Left renal pelvis (tissue), 4 donors: ENCODE measurements around the gene ST3GAL3. TPM values are rescaled to one million over a fixed set of nuclear protein-coding genes. Genes with fewer than 3 reads are reported as not detected.

Experiments used
- DNase-seq, 4 donors: peaks; one replicate each; pipeline ENCODE4 v3.0.0-alpha.2; 2013; ENCODE audit warnings: low read depth in 4 of 4, low spot score in 3 of 4
- polyA plus RNA-seq, 4 donors: library from polyadenylated mRNA; unstranded; fragments of 120-200 nt; gene quantifications; one replicate each; pipeline ENCODE4 v1.2.1, GENCODE V29; 2013; ENCODE audit not compliant: insufficient read length in 4 of 4

The ST3GAL3 gene
- polyA plus RNA-seq, 4 donors: 19.8 to 28.7 (median 23.0) TPM

DNA sequence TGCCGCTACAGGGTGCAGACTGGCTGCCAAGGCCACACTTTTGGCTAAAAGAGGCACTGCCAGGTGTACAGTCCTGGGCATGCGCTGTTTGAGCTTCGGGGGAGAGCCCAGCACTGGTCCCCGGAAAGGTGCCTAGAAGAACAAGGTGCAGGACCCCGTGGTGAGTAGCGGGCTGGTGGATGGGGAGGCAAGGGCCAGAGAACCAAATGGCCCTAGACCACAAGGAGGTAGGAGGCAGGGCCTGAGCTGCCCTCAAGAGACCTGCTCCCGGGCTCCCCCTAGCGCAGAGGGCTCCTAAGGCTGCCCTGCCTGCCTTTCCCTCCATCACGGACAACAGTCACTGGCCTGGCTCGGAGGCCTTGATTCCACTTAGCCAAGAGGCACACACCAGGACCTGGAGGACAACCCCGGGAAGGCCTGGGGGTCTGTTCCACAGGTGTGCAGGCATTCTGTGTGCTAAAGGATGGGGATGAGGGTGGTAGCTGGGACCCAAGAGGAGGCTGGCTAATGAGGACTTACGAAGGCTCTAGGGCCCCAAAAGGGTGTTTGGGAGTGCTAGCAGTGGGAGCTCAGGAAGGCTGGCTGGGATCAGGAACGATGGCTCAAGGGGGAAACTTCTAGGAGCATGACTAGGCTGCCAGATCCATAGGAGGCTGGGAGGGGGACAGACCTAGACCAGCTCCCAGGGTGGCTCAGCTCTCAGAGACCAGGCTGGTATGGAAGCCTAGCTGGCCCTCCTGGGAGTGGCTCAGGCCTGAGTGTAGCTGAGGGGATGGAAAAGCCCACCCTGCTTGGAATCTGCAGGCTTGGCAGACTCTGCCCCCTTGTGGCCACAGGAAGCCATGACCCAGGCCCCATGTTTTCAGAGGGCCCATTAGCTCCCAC, 227.0 kb downstream of the ST3GAL3 start:
- peak in 1 of 4 donors; percentile 63 for DNase-seq

DNA sequence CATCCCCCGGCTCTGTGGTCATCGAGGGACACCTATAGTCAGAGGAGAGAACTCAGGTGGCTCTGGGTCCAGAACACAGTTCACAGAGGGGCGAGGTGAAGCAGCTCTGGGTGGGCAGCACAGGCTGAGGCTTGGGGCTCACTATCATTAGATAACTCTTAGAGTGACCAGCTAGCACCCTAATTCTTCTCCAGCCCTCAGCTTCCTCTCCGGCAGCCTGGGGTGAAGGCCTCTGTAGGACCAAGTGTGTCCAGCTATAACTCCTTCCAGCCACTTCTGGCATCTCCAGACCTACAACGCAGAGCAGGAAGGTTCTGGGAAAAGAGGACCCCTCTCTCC, 227.6 kb downstream of the ST3GAL3 start:
- no peak for DNase-seq

DNA sequence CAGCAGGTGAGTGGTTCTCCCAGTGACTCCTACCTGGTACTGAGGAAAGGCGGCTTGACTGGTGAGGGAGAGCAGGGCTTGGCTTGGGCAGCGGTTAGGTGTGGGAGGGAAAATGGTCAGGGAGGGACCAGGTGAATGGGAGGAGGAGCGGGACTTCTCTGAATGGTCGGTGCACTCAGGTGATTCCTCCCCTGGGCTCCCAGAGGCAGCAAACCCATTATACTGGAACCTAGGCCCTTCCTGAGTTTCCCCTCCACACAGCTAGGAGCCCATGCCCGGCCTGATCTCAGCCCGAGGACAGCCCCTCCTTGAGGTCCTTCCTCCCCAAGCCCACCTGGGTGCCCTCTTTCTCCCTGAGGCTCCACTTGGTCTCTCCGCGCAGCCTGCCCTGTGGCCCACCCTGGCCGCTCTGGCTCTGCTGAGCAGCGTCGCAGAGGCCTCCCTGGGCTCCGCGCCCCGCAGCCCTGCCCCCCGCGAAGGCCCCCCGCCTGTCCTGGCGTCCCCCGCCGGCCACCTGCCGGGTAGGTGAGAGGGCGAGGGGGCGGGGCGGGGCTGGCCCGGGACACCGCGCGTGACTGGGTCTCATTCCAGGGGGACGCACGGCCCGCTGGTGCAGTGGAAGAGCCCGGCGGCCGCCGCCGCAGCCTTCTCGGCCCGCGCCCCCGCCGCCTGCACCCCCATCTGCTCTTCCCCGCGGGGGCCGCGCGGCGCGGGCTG, 228.5 kb downstream of the ST3GAL3 start:
- no peak for DNase-seq

DNA sequence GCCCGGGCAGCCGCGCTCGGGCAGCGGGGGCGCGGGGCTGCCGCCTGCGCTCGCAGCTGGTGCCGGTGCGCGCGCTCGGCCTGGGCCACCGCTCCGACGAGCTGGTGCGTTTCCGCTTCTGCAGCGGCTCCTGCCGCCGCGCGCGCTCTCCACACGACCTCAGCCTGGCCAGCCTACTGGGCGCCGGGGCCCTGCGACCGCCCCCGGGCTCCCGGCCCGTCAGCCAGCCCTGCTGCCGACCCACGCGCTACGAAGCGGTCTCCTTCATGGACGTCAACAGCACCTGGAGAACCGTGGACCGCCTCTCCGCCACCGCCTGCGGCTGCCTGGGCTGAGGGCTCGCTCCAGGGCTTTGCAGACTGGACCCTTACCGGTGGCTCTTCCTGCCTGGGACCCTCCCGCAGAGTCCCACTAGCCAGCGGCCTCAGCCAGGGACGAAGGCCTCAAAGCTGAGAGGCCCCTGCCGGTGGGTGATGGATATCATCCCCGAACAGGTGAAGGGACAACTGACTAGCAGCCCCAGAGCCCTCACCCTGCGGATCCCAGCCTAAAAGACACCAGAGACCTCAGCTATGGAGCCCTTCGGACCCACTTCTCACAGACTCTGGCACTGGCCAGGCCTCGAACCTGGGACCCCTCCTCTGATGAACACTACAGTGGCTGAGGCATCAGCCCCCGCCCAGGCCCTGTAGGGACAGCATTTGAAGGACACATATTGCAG, 229.3 kb downstream of the ST3GAL3 start:
- no peak for DNase-seq

DNA sequence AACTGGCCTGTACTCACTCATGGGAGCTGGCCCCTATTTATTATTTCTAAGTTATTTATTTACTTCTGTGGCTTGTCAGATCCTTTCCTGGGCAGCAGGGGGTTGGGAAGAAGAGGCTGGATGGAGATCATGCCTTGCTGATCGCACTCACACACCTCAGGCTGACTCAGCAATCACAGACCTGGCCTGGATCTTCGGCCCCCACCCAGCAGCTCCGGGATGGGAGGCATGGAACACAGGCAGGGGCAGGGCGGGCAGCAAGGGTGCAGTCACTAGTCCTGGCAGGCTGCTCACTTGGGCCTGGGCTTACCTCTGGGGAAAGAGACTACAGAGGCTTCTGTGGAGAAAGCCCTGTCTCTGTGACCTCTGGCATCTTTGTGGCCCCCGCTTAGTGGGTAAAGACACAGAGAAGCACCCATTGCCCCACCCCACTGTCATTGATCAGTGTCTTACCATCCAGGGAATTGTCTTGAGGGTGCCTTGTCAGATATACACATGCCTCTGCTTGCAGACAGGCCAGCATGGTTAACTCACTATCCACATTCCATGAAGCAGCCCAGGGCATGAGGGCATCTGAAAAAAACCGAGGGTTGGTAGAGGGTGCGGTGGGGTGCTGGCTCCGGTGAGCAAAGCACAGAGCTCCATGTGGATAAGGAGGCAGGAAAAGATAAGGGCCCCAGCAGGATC, 230.0 kb downstream of the ST3GAL3 start:
- DNase-seq: no peak

DNA sequence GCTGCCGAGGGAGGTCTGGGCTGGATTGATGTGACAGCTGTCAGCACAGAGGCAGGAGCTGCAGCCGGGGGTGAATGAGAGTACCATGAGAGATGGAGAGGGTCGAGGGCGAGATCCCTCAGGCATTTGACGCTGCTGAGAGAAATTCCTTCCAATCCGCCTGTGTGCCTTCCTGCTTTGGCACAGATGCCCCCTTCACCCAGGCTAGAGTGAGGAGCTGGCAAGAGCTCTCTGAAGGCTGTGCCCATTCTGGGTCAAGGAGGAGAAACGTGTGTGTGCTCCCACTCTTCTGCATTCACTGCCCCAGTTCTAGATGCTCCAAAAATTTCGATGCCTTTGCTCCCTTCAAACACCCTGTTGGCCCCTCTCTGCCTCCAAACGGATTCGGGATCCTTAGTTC, 231.0 kb downstream of the ST3GAL3 start:
- DNase-seq: no peak

DNA sequence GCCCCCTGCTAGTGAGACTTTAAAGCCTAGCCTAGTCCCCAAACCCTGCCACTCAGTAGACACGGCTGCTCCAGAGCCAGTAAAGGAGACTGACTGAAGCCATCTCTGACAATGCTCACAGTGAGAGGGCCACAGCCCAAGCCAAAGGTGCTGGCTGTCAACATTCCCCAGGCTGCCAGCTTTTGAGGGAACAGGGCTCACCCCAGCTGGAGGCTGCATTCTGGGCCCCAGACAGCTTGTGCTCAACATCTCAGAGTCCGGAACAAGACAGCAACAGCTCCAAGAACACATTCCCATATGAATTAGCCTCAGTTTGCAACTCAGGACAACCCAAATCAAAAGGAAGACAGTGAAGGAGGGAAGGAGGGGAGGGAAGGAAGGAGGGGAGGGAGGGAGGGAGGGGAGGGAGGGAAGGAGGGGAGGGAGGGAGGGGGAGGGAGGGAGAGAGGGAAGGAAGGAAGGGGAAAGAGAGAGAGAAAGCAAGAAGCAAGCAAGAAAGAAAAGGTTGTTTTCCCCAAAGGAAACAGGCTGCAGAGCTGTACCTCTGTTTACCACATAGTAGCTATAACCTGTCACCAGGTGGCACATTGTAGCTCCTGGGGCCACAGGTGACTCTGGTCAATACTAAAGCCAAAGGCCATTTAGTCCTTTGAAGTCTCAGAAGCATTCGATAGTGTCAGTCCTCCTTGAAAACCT, 231.7 kb downstream of the ST3GAL3 start:
- DNase-seq: no peak

DNA sequence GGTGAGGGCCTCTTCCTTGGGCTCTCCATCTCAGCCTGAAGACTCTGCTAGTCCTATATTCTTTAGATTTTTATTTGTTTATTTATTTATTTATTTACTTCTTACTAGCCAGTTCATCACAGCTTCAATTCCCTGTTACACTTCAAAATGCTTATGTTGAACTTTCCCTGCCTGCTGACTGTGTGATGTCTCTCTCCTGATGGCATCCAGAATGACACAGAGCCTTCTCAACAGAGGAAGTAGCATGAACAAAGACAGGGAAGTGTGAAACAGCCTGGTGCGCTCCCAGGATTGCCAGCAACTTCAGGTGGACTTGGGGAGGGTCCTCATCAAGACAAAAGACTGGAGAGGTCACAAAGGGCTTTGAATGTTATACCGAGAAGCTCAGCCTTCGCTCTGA, 235.1 kb downstream of the ST3GAL3 start:
- DNase-seq: no peak

DNA sequence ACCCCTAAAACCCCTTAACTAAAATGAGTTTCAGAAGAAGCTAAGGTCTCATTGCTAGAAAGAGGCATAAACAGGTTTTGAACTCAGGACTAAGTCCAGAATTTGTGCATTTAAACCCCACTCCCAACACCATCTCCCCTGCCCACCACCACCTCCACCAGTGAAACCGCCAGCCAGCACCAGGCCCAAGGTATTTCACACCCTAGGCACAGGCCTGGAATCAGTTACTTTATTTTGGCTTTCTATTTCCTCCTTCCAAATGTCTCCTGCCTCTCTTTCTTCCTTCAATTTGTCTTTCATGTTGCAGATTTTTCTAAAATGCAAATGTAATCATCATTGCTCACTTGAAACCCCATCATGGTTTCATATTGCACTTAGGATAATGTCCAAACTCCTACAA, 237.5 kb downstream of the ST3GAL3 start:
- DNase-seq: no peak

DNA sequence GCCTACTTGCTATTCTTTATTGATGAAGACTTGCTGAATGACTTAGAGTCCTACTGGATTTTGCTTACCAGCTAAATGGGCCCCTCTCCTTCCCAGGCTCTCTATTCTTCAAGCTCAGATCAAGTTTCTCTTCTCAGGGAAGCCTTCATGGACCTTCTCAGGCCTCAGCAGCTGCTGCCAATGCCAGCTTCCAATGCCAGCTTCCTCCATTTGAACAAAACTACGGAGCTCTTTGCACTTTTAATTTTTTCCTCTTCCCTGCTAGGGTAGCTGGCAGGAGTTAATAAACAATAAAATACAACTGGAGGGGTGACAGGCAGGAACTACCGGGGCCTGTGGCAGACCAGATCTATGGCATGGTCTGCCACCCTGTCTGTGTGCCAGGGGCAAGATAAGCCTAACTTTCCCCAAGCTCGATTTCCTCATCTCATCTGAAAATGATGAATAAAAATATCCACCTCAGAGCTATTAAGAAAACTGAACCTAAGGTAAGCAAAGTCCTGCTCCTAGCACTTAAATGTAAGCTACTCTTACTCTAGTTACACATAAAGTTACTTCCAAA, 238.4 kb downstream of the ST3GAL3 start:
- no peak for DNase-seq

DNA sequence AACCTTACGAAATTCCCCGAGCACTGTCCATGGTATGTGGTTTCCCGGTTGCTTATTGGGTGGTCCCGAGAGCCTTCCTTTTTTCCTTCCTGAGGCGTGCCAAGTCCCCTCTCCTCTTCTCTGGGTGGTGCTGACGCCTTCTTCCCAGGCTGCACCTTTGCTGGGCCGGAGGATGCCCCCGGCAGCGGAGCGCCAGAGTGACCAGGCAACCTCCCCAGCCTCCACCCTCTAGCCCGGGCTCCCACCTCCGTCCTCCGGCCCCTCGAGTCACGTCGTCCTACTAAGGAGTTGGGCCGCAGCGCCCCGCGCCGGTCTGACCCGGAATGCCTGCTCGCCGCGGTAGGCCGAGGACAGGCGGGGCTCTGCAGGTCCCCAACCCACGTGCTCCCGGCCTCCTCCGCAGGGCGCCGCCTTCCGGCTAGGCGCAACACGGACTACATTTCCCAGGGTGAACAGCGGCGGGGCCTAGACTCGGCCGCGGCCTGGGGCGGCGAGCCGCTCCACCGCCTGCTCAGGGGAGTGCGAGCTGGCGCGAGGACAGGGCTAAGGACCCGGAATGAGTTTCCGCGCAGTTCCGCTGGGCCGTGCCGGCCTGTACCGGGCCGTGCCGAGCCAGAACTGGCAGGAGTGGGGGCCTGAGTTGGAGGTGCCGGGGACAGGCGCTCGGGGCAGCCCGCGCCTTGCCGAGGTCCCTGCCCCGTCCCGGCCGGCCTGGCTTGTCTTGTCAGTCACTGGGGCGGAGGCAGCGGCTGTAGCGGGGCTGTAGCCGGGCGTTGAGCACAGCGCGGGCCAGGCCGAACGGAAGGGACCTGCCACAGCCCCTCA, 239.1 kb downstream of the ST3GAL3 start, which contains the start of gene IPO13:
Gene IPO13 (plus strand): TSS at position 715 of the 825 bp plus-strand sequence. CDS start 651 bp downstream, outside the sequence.
- DNase-seq: peak; percentile 89 to 93 (median 90)

DNA sequence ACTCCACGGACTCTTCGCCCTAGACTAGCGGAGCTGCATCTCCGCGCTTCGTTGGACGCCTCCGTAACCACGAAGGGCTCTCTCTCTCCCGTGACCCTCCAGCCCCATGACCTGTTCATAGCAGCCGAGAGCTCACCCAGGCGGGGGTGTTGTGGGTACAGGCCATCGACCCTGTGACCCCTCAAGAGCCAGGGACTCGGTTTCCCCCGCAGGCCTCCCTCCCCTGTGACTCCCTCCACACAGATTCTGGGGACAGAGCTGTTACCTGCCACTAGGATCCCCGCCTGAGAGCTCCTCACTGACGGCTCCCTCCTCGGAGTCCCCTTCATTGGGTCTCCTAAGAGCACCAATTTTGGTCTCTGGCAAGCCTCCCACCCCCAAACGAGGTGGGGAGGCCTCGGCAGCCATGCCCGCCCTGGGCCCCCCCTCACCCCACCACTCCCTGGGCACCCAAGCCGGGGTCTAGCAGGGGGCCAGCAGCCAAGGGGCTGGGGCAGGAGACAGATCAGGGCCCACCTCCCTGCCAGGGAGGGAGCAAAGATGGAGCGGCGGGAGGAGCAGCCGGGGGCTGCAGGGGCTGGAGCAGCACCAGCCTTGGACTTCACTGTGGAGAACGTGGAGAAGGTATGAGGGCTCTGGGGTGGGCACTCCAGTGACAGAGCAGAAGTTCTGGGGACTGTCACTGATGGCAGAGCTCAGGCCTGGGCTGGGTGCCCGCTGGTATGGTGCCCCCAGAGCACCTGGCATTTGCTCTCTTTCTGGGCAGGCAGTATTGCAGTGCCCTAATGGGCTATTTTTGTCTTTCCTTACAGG, 239.9 kb downstream of the ST3GAL3 start:
- no peak for DNase-seq

DNA sequence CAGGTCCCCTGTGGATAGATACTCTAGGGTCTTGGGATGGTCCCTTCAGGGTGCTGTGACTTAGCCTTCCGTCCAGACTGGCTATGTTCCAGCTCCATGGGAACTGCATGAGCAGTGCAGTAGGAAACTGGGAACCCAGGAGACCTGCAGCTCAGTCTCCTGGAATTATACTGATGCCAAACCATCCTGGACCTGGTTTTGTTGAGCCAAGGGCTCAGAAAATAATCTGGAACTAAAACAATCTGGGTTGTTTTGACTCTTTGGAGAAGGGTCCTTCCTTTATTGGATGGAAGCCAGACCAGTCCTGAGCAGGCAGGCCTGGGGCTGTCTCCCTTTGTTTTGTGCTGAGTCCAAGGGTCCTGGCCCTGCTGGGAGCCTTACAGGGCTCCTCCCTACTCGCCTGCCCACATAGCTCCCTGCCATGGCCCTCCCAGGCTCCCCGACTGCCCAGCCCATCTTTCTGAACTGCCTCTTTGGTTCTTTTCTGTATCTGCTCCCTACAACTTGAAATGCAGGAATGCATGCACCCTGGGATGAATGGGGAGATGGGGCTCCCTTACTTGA, 240.6 kb downstream of the ST3GAL3 start:
- no peak for DNase-seq

DNA sequence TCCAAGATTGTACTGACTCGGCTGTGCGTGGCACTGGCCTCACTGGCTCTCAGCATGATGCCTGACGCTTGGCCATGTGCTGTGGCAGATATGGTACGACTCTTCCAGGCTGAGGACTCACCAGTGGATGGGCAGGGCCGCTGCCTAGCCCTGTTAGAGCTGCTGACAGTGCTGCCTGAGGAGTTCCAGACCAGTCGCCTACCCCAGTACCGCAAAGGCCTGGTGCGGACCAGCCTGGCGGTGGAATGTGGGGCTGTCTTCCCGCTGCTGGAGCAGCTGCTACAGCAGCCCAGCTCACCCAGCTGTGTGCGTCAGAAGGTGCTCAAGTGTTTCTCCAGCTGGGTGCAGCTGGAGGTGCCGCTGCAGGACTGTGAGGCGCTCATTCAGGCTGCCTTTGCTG, 242.3 kb downstream of the ST3GAL3 start:
- no peak for DNase-seq

DNA sequence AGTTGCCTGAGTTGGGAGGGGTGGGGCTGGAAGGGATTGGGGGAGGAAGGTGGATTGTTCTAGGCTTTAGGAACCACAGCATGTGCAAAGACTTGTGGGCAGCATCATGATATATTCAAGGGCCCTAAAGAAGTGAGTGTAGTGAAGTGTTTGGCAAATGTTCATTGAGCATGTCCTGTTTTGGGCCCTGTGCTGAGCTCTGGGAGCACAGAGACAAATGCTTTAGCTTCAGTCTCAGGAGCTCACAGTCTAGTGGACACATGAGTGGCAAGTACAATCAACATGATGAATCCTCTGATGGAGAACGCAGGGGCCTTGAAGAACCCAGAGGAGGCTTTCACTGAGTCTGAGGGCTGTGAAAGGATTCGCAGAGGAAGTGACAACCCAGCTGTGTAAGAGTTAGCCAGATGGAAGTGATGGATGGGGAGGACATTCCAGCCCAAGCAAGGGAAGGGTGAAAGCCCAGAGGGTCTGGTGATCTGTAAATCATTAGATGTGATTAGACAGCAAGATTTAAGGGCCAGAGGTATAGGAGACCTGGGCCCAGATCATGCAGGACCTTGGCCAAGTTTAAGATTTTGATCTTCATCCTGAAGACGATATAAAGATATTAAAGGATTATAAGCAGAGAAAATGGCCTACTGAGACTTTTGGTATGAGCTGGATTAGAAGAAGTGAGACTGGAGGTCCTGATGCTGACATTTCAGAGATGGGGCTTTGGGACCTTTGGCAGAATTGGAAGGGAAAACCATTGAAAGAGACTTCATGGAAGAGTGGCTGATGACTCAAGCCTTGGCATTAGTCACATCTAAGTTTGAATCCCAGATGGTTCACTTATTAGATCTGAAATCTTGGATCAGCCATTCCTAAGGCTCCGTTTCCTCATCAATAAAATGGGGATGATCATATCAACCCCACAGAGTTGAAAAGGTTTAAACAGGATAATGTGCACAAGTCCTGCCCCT, 244.0 kb downstream of the ST3GAL3 start:
- DNase-seq: no peak

DNA sequence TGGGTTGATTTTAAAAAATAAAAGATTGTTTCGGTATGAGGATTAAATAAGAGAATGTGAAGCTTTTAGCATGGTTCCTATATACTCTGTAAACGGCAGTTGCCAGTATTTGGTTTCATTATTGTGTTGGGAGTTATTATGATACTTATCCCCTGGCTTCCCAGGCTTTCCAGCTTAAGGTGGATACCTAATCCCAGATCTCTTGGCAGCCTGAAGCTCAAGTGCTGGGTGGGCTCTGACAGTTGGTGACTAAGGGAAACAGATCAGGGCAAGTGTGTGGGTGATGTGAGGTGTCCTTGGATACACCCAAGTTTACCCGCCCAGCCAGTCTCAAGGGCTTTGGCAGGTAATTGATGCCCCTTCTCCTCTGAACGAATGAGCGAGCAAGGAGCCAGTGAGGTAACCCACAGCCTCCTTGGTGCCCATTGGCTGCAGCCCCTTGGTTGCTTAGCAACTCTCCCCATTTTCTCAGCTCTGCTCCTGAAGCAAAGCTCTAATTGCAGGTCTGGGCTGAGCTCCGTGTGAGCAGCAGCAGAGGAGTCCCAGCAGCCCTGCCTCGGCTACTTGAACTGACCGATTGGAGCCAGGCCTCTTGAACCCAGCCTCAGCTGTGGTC, 245.5 kb downstream of the ST3GAL3 start:
- no peak for DNase-seq
